GM18511 (cell line): ENCODE results near the gene GABRG3.

Experiments used
- ATAC-seq: cut with Tn5 transposase; IDR thresholded peaks from one replicate; pipeline ENCODE4 v1.9.1; 2021; ENCODE audit warnings: mild to moderate bottlenecking, moderate library complexity; ENCODE audit not compliant: unreplicated experiment

The GABRG3 gene

GRCh38 chr15:27237319-27237939 lies 266.4 kb downstream of the GABRG3 start:
- ATAC-seq = no peak

GRCh38 chr15:27238209-27238608 lies 267.2 kb downstream of the GABRG3 start:
- ATAC-seq = no peak

GRCh38 chr15:27238707-27239423 lies 267.9 kb downstream of the GABRG3 start:
- ATAC-seq = no peak

GRCh38 chr15:27241943-27242342 lies 271.0 kb downstream of the GABRG3 start:
- ATAC-seq = no peak

GRCh38 chr15:27244047-27244446 lies 273.1 kb downstream of the GABRG3 start:
- no peak for ATAC-seq

- ATAC-seq = no peak
Observed at GRCh38 chr15:27248251-27248650, 277.3 kb downstream of the GABRG3 start.

GRCh38 chr15:27249046-27249759 lies 278.2 kb downstream of the GABRG3 start:
- no peak for ATAC-seq

- ATAC-seq = no peak
Observed at GRCh38 chr15:27249760-27250109, 278.8 kb downstream of the GABRG3 start.

- ATAC-seq = no peak
Observed at GRCh38 chr15:27250223-27250622, 279.2 kb downstream of the GABRG3 start.

GRCh38 chr15:27254055-27254454 lies 283.1 kb downstream of the GABRG3 start:
- ATAC-seq = no peak

GRCh38 chr15:27254801-27255200 lies 283.8 kb downstream of the GABRG3 start:
- ATAC-seq = no peak

- no peak for ATAC-seq
Observed at GRCh38 chr15:27256446-27256845, 285.5 kb downstream of the GABRG3 start.

GRCh38 chr15:27258287-27258686 lies 287.3 kb downstream of the GABRG3 start:
- ATAC-seq = no peak

- no peak for ATAC-seq
Observed at GRCh38 chr15:27260523-27260922, 289.5 kb downstream of the GABRG3 start.

- ATAC-seq = no peak
Observed at GRCh38 chr15:27268923-27269322, 297.9 kb downstream of the GABRG3 start.

GRCh38 chr15:27271258-27271657 lies 300.3 kb downstream of the GABRG3 start:
- no peak for ATAC-seq

- no peak for ATAC-seq
Observed at GRCh38 chr15:27272427-27272826, 301.4 kb downstream of the GABRG3 start.

- ATAC-seq = no peak
Observed at GRCh38 chr15:27273506-27273905, 302.5 kb downstream of the GABRG3 start.

- ATAC-seq = no peak
Observed at GRCh38 chr15:27278761-27279160, 307.8 kb downstream of the GABRG3 start.

- ATAC-seq = no peak
Observed at GRCh38 chr15:27292641-27293040, 321.7 kb downstream of the GABRG3 start.

GRCh38 chr15:27293607-27294006 lies 322.6 kb downstream of the GABRG3 start:
- no peak for ATAC-seq

GRCh38 chr15:27317736-27318135 lies 346.8 kb downstream of the GABRG3 start:
- ATAC-seq = no peak
